ENCODE measurements around the gene AP1AR.

AP1AR gene

GRCh38 chr4:112247021-112247420 lies 15.4 kb downstream of the AP1AR start:
- TF ChIP-seq CTCF (IDR thresholded peaks at IDR 0.05; ENCODE audit: low read depth, low read length) = no peak
- no peak overlapping the region for H3K4me3 ChIP-seq (ENCODE audit: low read depth, low read length)
- no peak for DNase-seq (ENCODE audit: low read depth, low spot score)
- in situ Hi-C loops (cut with HindIII; ENCODE audit: low sequenced_read_pairs) = no loop called here

- in situ Hi-C loops (cut with HindIII; ENCODE audit: low sequenced_read_pairs) = no loop called here
- DNase-seq (ENCODE audit: low read depth, low spot score) = no peak
- no peak overlapping the region for H3K4me3 ChIP-seq (ENCODE audit: low read depth, low read length)
- TF ChIP-seq CTCF (IDR thresholded peaks at IDR 0.05; ENCODE audit: low read depth, low read length) = no peak
Observed at GRCh38 chr4:112251019-112251643, 19.5 kb downstream of the AP1AR start.

GRCh38 chr4:112252234-112252633 lies 20.6 kb downstream of the AP1AR start:
- DNase-seq (ENCODE audit: low read depth, low spot score) = no peak
- no peak overlapping the region for H3K4me3 ChIP-seq (ENCODE audit: low read depth, low read length)
- TF ChIP-seq CTCF (IDR thresholded peaks at IDR 0.05; ENCODE audit: low read depth, low read length) = no peak
- in situ Hi-C loops (cut with HindIII; ENCODE audit: low sequenced_read_pairs) = no loop called here

GRCh38 chr4:112253382-112254000 lies 21.9 kb downstream of the AP1AR start:
- in situ Hi-C loops (cut with HindIII; ENCODE audit: low sequenced_read_pairs) = no loop called here
- no peak for TF ChIP-seq CTCF (IDR thresholded peaks at IDR 0.05; ENCODE audit: low read depth, low read length)
- no peak overlapping the region for H3K4me3 ChIP-seq (ENCODE audit: low read depth, low read length)
- DNase-seq (ENCODE audit: low read depth, low spot score) = peak; percentile 22

GRCh38 chr4:112257098-112257497 lies 25.5 kb downstream of the AP1AR start:
- in situ Hi-C loops (cut with HindIII; ENCODE audit: low sequenced_read_pairs) = no loop called here
- DNase-seq (ENCODE audit: low read depth, low spot score) = no peak
- TF ChIP-seq CTCF (IDR thresholded peaks at IDR 0.05; ENCODE audit: low read depth, low read length) = no peak
- H3K4me3 ChIP-seq (ENCODE audit: low read depth, low read length) = no peak overlapping the region

GRCh38 chr4:112266823-112267222 lies 35.2 kb downstream of the AP1AR start:
- in situ Hi-C loops (cut with HindIII; ENCODE audit: low sequenced_read_pairs) = no loop called here
- H3K4me3 ChIP-seq (ENCODE audit: low read depth, low read length) = no peak overlapping the region
- peak; percentile 46 for TF ChIP-seq CTCF (IDR thresholded peaks at IDR 0.05; ENCODE audit: low read depth, low read length)
- DNase-seq (ENCODE audit: low read depth, low spot score) = peak; percentile 35

Measured in astrocyte of the spinal cord (primary cell).